SW480 (cell line): ENCODE data around the gene PAX9.
"Not testable (repeated sequence)": the region's sequence is repeated elsewhere in the genome, so short reads cannot be mapped to it uniquely, and the experiment has no call there.

Source experiments
- DNase-seq: peaks from one replicate; pipeline ENCODE4 v3.0.0-alpha.2; 2016; ENCODE audit warnings: low spot score

Gene PAX9

GRCh38 chr14:36672095-36672494 is 10.4 kb downstream of the PAX9 start:
- DNase-seq, result no peak

GRCh38 chr14:36674659-36675058 is 13.0 kb downstream of the PAX9 start:
- DNase-seq, result no peak

GRCh38 chr14:36675581-36675980 is 13.9 kb downstream of the PAX9 start:
- DNase-seq, result no peak

GRCh38 chr14:36676236-36676635 is 14.6 kb downstream of the PAX9 start:
- no peak for DNase-seq

- DNase-seq, result no peak
Measured at GRCh38 chr14:36682338-36682737, 20.7 kb downstream of the PAX9 start.

- no peak for DNase-seq
Measured at GRCh38 chr14:36683083-36683724, 21.5 kb downstream of the PAX9 start.

GRCh38 chr14:36684946-36685345 is 23.3 kb downstream of the PAX9 start:
- no peak for DNase-seq

GRCh38 chr14:36690311-36691040 is 28.8 kb downstream of the PAX9 start:
- no peak for DNase-seq

- not testable (repeated sequence) for DNase-seq
Measured at GRCh38 chr14:36699420-36699819, 37.8 kb downstream of the PAX9 start.

- no peak for DNase-seq
Measured at GRCh38 chr14:36700651-36701050, 39.0 kb downstream of the PAX9 start.

GRCh38 chr14:36701132-36701531 is 39.5 kb downstream of the PAX9 start:
- no peak for DNase-seq

- DNase-seq, result no peak
Measured at GRCh38 chr14:36702474-36702873, 40.8 kb downstream of the PAX9 start.

GRCh38 chr14:36707570-36707969 is 45.9 kb downstream of the PAX9 start:
- no peak for DNase-seq

GRCh38 chr14:36713960-36714703 is 52.5 kb downstream of the PAX9 start:
- DNase-seq, result no peak

- no peak for DNase-seq
Measured at GRCh38 chr14:36716614-36717184, 55.0 kb downstream of the PAX9 start.

GRCh38 chr14:36717363-36717762 is 55.7 kb downstream of the PAX9 start:
- DNase-seq, result no peak

GRCh38 chr14:36718216-36718615 is 56.6 kb downstream of the PAX9 start:
- DNase-seq, result no peak

- DNase-seq, result no peak
Measured at GRCh38 chr14:36719823-36720222, 58.2 kb downstream of the PAX9 start.

- no peak for DNase-seq
Measured at GRCh38 chr14:36720657-36721056, 59.0 kb downstream of the PAX9 start.

- no peak for DNase-seq
Measured at GRCh38 chr14:36721877-36722276, 60.2 kb downstream of the PAX9 start.

- no peak for DNase-seq
Measured at GRCh38 chr14:36723530-36723929, 61.9 kb downstream of the PAX9 start.

- DNase-seq, result no peak
Measured at GRCh38 chr14:36724162-36724561, 62.5 kb downstream of the PAX9 start.

GRCh38 chr14:36726128-36726527 is 64.5 kb downstream of the PAX9 start:
- no peak for DNase-seq
